Lung (tissue), 12 donors: ENCODE measurements around the gene FLNB. TPM values are rescaled to one million over a fixed set of nuclear protein-coding genes. Genes with fewer than 3 reads are reported as not detected.
"Not testable (repeated sequence)": the region's sequence is repeated elsewhere in the genome, so short reads cannot be mapped to it uniquely, and the experiment has no call there.

Experiments used
- ATAC-seq: fragments of 200-7000 bp; cut with Tn5 transposase; one replicate; pipeline ENCODE4 v1.9.1; 2020; ENCODE audit warnings: moderate number of reproducible peaks; ENCODE audit not compliant: insufficient read depth, low FRiP score
- DNase-seq, 3 donors: peaks; one replicate each; pipeline ENCODE4 v3.0.0-alpha.2; 2013 to 2017
- H3K27ac ChIP-seq, 2 donors: one replicate each; pipeline ENCODE4 v1.5.1; 2013; ENCODE audit warnings: mild to moderate bottlenecking in 2 of 2, moderate library complexity in 2 of 2, control low read depth in 1 of 2, inconsistent platforms in 1 of 2, low read depth in 1 of 2, low read length in 1 of 2
- H3K27me3 ChIP-seq, 3 donors: one replicate each; pipeline ENCODE4 v1.5.1; 2013; ENCODE audit warnings: low read length in 2 of 3; ENCODE audit not compliant: control insufficient read depth in 3 of 3, insufficient read depth in 3 of 3
- H3K36me3 ChIP-seq, 4 donors: one replicate each; pipeline ENCODE4 v1.5.1; 2013; ENCODE audit warnings: low read length in 4 of 4, mild to moderate bottlenecking in 1 of 4, moderate library complexity in 1 of 4; ENCODE audit not compliant: control insufficient read depth in 4 of 4, insufficient read depth in 4 of 4
- H3K4me1 ChIP-seq, 5 donors: one replicate each; pipeline ENCODE4 v1.5.1; 2013; ENCODE audit warnings: low read length in 5 of 5, mild to moderate bottlenecking in 2 of 5, moderate library complexity in 1 of 5; ENCODE audit not compliant: control insufficient read depth in 5 of 5, insufficient read depth in 5 of 5
- H3K4me3 ChIP-seq: one replicate; pipeline ENCODE4 v1.5.1; 2013; ENCODE audit warnings: mild to moderate bottlenecking, control low read depth, moderate library complexity
- H3K9ac ChIP-seq, 2 donors: one replicate each; pipeline ENCODE4 v1.5.1; 2013; ENCODE audit warnings: low read length in 2 of 2, control low read depth in 1 of 2; ENCODE audit not compliant: insufficient read depth in 1 of 2
- H3K9me3 ChIP-seq, 4 donors: one replicate each; pipeline ENCODE4 v1.5.1; 2013; ENCODE audit warnings: low read length in 3 of 4, mild to moderate bottlenecking in 1 of 4, moderate library complexity in 1 of 4; ENCODE audit not compliant: control insufficient read depth in 4 of 4, insufficient read depth in 3 of 4
- CTCF ChIP-seq: IDR thresholded peaks from 2 replicates; pipeline ENCODE4 v1.5.1; 2012; ENCODE audit warnings: mild to moderate bottlenecking; ENCODE audit errors: control extremely low read depth, extremely low read depth
- WGBS, 2 donors: extraction: QIAGEN DNeasy Blood & Tissue Kit; methylation state at CpG; one replicate each; pipeline ENCODE4 v1.1.7; 2013; 5-methylcytosine and 5-hydroxymethylcytosine counted together
- polyA plus RNA-seq, 2 donors: library from polyadenylated mRNA; stranded (reverse); fragments of 200-250 nt; gene quantifications; one replicate each; pipeline ENCODE4 v1.2.1, GENCODE V29; 2013
- total RNA-seq, 2 donors: library from RNA; depleted of rRNA in 1 of 2; stranded (reverse); fragments of >200 nt in 1 of 2; gene quantifications; one replicate each; pipeline ENCODE4 v1.2.1, GENCODE V29; 2014 to 2021
- donor health status: control.
- donor health status: control.
- donor health status: Bipolar disorder and iron deficiency.
- donor health status: healthy.
- donor health status: DM: yes; HTN: yes; CAD: no.

The FLNB gene
- total and polyA plus RNA-seq, 4 donors, result 32.4 to 122 (median 93.7) TPM

DNA sequence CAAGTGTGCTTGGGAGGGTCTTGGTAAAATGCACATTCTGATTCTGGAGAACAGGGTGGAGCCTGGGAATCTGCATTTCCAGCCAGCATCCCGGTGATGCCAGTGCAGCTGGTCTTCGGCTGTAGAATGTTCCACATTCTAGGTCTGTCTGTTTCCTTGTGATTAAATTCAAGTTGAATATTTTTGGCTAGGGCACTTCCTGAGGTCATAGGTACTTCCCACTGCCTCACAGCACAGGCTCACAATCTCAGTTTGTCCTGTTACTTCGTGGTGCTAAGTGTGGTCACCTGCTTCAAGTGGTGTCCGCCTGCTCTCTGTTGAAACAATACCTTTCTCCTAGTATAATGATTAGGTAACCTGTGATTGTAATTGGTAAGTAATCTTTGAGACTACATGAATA, 40.1 kb downstream of the FLNB start:
- H3K9ac ChIP-seq, result peak overlapping the region in 1 of 2 donors; percentile 56
- peaks cover 8 to 29% (median 21%) of the 10 kb centered on the region in 5 donors for H3K4me1 ChIP-seq
- ATAC-seq (peak; percentile 10), DNase-seq (no peak)
- H3K4me3 ChIP-seq, result no peak overlapping the region
- 30 to 32% methylated on average over 4 of the region's 4 CpGs for WGBS, 2 donors
- no peaks in the 10 kb centered on the region for H3K36me3 ChIP-seq
- H3K27me3 ChIP-seq, result no peaks in the 10 kb centered on the region
- no peak for TF ChIP-seq CTCF
- H3K27ac ChIP-seq, result peak overlapping the region; percentile 43 to 48
- H3K9me3 ChIP-seq, result no peaks in the 10 kb centered on the region

GRCh38 chr3:58049143-58049785, 41.0 kb downstream of the FLNB start:
- no peak for TF ChIP-seq CTCF
- 61 to 74% methylated on average over 10 of the region's 10 CpGs for WGBS, 2 donors
- peaks cover 8 to 25% (median 17%) of the 10 kb centered on the region in 5 donors for H3K4me1 ChIP-seq
- no peaks in the 10 kb centered on the region for H3K9me3 ChIP-seq
- peak overlapping the region; percentile 43 to 65 for H3K27ac ChIP-seq
- peak; percentile 64 to 76 (median 65) for DNase-seq
- H3K36me3 ChIP-seq, result no peaks in the 10 kb centered on the region
- no peaks in the 10 kb centered on the region for H3K27me3 ChIP-seq
- peak; percentile 41 for ATAC-seq
- H3K9ac ChIP-seq, result peak overlapping the region; percentile 11 to 53
- no peak overlapping the region for H3K4me3 ChIP-seq

GRCh38 chr3:58051196-58051595, 43.0 kb downstream of the FLNB start:
- peaks cover 8 to 22% (median 12%) of the 10 kb centered on the region in 5 donors for H3K4me1 ChIP-seq
- ATAC-seq, result no peak

GRCh38 chr3:58051658-58052261, 43.5 kb downstream of the FLNB start:
- Histone ChIP-seq H3K27ac (peak overlapping the region in 1 of 2 donors; percentile 52), H3K4me1 (peaks cover 8 to 22% (median 12%) of the 10 kb centered on the region in 5 donors)
- 76 to 88% methylated on average over 15 of the region's 15 CpGs for WGBS, 2 donors
- DNase-seq, H3K9ac ChIP-seq, H3K4me3 ChIP-seq, H3K27me3 ChIP-seq, ATAC-seq, H3K36me3 ChIP-seq, H3K9me3 ChIP-seq: not testable (repeated sequence)

More at GRCh38 chr3:58051196-58051595, 43.0 kb downstream of the FLNB start:
- WGBS, 2 donors, result 31 to 55% methylated on average over 9 of the region's 9 CpGs
- H3K36me3 ChIP-seq, result no peaks in the 10 kb centered on the region
- no peak overlapping the region for H3K9ac ChIP-seq
- H3K27me3 ChIP-seq, result no peaks in the 10 kb centered on the region
- H3K9me3 ChIP-seq, result no peaks in the 10 kb centered on the region
- H3K27ac ChIP-seq, result peak overlapping the region in 1 of 2 donors; percentile 83
- no peak for TF ChIP-seq CTCF
- peak; percentile 42 to 77 (median 55) for DNase-seq
- H3K4me3 ChIP-seq, result no peak overlapping the region
